Activated naive CD8-positive, alpha-beta T cell treated with anti-CD3 and anti-CD28 coated beads for 36 hours (primary cell): ENCODE results near the gene ATP1A1. TPM values are rescaled to one million over a fixed set of nuclear protein-coding genes. Genes with fewer than 3 reads are reported as not detected.
A peak's percentile ranks its signal among the peaks of the same experiment; 100 is the strongest.

ENCODE experiments used
- DNase-seq: peaks from one replicate; pipeline ENCODE4 v3.0.0; 2021
- H3K27ac Mint-ChIP-seq: one replicate; pipeline ENCODE4 v1.8.0; 2022; ENCODE audit warnings: mild to moderate bottlenecking, moderate library complexity, mixed read lengths
- H3K27me3 Mint-ChIP-seq: one replicate; pipeline ENCODE4 v1.8.0; 2022; ENCODE audit warnings: mild to moderate bottlenecking, mixed read lengths
- H3K36me3 Mint-ChIP-seq: one replicate; pipeline ENCODE4 v1.8.0; 2021; ENCODE audit warnings: mild to moderate bottlenecking, mixed read lengths
- H3K4me1 Mint-ChIP-seq: one replicate; pipeline ENCODE4 v1.8.0; 2021; ENCODE audit warnings: mixed read lengths
- H3K4me3 Mint-ChIP-seq: one replicate; pipeline ENCODE4 v1.8.0; 2022; ENCODE audit warnings: mild to moderate bottlenecking, moderate library complexity, mixed read lengths
- H3K9me3 Mint-ChIP-seq: one replicate; pipeline ENCODE4 v1.8.0; 2022; ENCODE audit warnings: mixed read lengths
- total RNA-seq, 2 experiments: library from RNA; stranded (reverse); gene quantifications; one replicate each; pipeline ENCODE4 v1.2.3, GENCODE V29; 2021

ATP1A1 gene
- 100 to 1,000 TPM; 234 to 243 TPM for total RNA-seq

GRCh38 chr1:116372651-116373430 is at the start of gene ATP1A1:
Gene ATP1A1 (plus strand): TSS chr1:116373244. CDS start chr1:116373512, 268 bp downstream.
- no peaks in the 10 kb centered on the region for H3K27me3 Mint-ChIP-seq
- H3K36me3 Mint-ChIP-seq: peaks cover 15% of the 10 kb centered on the region
- peak within 1 kb of the TSS; percentile 98 for H3K4me3 Mint-ChIP-seq
- peak within 1 kb of the TSS; percentile 93 for H3K27ac Mint-ChIP-seq
- peaks cover 33% of the 10 kb centered on the region for H3K4me1 Mint-ChIP-seq
- DNase-seq: peak; percentile 96
- H3K9me3 Mint-ChIP-seq: no peaks in the 10 kb centered on the region

- Mint-ChIP-seq H3K27me3 (no peaks in the 10 kb centered on the region), H3K9me3 (no peaks in the 10 kb centered on the region), H3K27ac (no peak overlapping the region), H3K4me1 (peaks cover 66% of the 10 kb centered on the region), H3K36me3 (no peaks in the 10 kb centered on the region), H3K4me3 (no peak overlapping the region)
- DNase-seq: no peak
These were observed 49.6 kb upstream of the ATP1A1 start for GRCh38 chr1:116323491-116323890.

- no peak overlapping the region for H3K4me3 Mint-ChIP-seq
- H3K9me3 Mint-ChIP-seq: no peaks in the 10 kb centered on the region
- DNase-seq: no peak
- H3K36me3 Mint-ChIP-seq: no peaks in the 10 kb centered on the region
- peaks cover 73% of the 10 kb centered on the region for H3K4me1 Mint-ChIP-seq
- no peaks in the 10 kb centered on the region for H3K27me3 Mint-ChIP-seq
- H3K27ac Mint-ChIP-seq: peak overlapping the region; percentile 22
These were observed 48.6 kb upstream of the ATP1A1 start for GRCh38 chr1:116324411-116324810.

- Mint-ChIP-seq H3K4me1 (peaks cover 77% of the 10 kb centered on the region), H3K36me3 (no peaks in the 10 kb centered on the region), H3K27ac (peak overlapping the region; percentile 22), H3K9me3 (no peaks in the 10 kb centered on the region), H3K4me3 (no peak overlapping the region), H3K27me3 (no peaks in the 10 kb centered on the region)
- no peak for DNase-seq
These were observed 47.9 kb upstream of the ATP1A1 start for GRCh38 chr1:116325104-116325503.

DNA sequence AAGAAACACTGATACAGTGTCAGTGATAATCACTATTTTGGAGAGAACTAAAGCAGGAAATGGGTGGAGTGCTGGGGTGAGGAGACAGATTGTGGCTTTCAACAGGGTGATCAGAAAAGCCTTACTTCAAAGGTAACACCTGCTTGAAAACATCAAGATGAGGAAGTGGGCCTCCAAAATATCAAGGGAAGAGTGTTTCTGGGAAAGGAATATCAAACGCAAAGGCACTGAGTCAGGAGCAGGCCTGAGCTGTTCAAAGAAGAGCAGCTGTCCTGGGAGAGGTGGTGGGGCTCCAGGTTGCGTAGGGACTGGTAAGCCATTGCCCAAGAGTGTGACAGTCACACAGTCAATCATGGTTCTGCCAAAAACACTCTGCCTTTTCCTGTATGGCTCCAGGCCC is 47.1 kb upstream of the ATP1A1 start:
- H3K36me3 Mint-ChIP-seq: no peaks in the 10 kb centered on the region
- H3K27ac Mint-ChIP-seq: peak overlapping the region; percentile 92
- peak overlapping the region; percentile 46 for H3K4me3 Mint-ChIP-seq
- H3K4me1 Mint-ChIP-seq: peaks cover 73% of the 10 kb centered on the region
- peak; percentile 13 for DNase-seq
- H3K9me3 Mint-ChIP-seq: no peaks in the 10 kb centered on the region
- no peaks in the 10 kb centered on the region for H3K27me3 Mint-ChIP-seq

DNA sequence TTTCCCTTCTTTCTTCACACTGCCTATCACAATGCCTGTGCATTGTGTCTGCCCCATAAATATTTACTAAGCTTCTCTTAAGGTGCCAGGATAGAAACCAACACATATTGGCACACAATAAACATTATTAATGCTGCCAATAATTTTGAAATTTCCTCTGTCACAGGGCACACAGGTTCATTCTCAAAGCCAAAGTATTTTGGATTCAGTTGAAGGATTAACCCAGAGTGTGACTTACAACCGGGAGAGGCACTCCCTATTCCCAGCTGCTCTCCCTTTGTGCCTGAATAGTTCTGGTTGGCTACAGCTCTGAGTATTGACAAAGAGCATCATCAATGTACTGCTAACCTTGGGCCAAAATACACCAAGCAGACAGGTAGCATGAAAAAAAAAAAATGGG is 46.6 kb upstream of the ATP1A1 start:
- H3K4me3 Mint-ChIP-seq: peak overlapping the region; percentile 46
- peak overlapping the region; percentile 92 for H3K27ac Mint-ChIP-seq
- no peak for DNase-seq
- H3K27me3 Mint-ChIP-seq: no peaks in the 10 kb centered on the region
- H3K4me1 Mint-ChIP-seq: peaks cover 68% of the 10 kb centered on the region
- H3K9me3 Mint-ChIP-seq: no peaks in the 10 kb centered on the region
- no peaks in the 10 kb centered on the region for H3K36me3 Mint-ChIP-seq

- Mint-ChIP-seq H3K27me3 (no peaks in the 10 kb centered on the region), H3K4me1 (peaks cover 56% of the 10 kb centered on the region), H3K36me3 (peaks cover 1% of the 10 kb centered on the region), H3K4me3 (no peak overlapping the region), H3K27ac (no peak overlapping the region), H3K9me3 (no peaks in the 10 kb centered on the region)
- no peak for DNase-seq
These were observed 44.4 kb upstream of the ATP1A1 start for GRCh38 chr1:116328671-116329070.

GRCh38 chr1:116329524-116330341 is 43.3 kb upstream of the ATP1A1 start:
- DNase-seq: no peak
- H3K36me3 Mint-ChIP-seq: peaks cover 1% of the 10 kb centered on the region
- peaks cover 53% of the 10 kb centered on the region for H3K4me1 Mint-ChIP-seq
- H3K27ac Mint-ChIP-seq: no peak overlapping the region
- H3K4me3 Mint-ChIP-seq: no peak overlapping the region
- H3K27me3 Mint-ChIP-seq: no peaks in the 10 kb centered on the region
- H3K9me3 Mint-ChIP-seq: no peaks in the 10 kb centered on the region

- Mint-ChIP-seq H3K27me3 (no peaks in the 10 kb centered on the region), H3K4me1 (peaks cover 52% of the 10 kb centered on the region), H3K27ac (no peak overlapping the region), H3K36me3 (peaks cover 1% of the 10 kb centered on the region), H3K4me3 (no peak overlapping the region), H3K9me3 (no peaks in the 10 kb centered on the region)
- no peak for DNase-seq
These were observed 42.7 kb upstream of the ATP1A1 start for GRCh38 chr1:116330342-116330652.

- DNase-seq: no peak
- H3K4me3 Mint-ChIP-seq: no peak overlapping the region
- H3K27me3 Mint-ChIP-seq: no peaks in the 10 kb centered on the region
- peaks cover 47% of the 10 kb centered on the region for H3K4me1 Mint-ChIP-seq
- H3K9me3 Mint-ChIP-seq: no peaks in the 10 kb centered on the region
- H3K27ac Mint-ChIP-seq: no peak overlapping the region
- peaks cover 1% of the 10 kb centered on the region for H3K36me3 Mint-ChIP-seq
These were observed 42.2 kb upstream of the ATP1A1 start for GRCh38 chr1:116330846-116331245.

DNA sequence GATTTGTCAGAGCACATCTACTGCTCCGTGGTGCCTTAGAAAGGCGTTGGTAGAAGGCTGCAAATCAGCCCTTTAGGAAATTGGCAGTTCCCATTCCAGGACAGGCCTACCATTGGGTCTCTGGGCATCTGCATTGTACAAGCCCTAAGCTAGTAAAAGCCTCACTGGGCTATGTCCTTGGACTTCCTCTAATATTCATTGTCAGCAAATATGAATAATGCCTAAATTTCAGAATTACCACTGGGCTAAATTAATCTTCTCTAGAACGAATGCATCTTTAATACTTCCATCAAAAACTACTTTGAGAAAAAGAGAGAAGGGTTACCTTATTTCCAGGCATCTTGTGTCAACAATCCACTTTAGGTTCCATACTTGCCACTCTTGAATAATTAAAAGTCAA is 41.5 kb upstream of the ATP1A1 start:
- Mint-ChIP-seq H3K9me3 (no peaks in the 10 kb centered on the region), H3K4me1 (peaks cover 43% of the 10 kb centered on the region), H3K36me3 (peaks cover 1% of the 10 kb centered on the region), H3K4me3 (no peak overlapping the region), H3K27ac (no peak overlapping the region), H3K27me3 (no peaks in the 10 kb centered on the region)
- no peak for DNase-seq

GRCh38 chr1:116332451-116332850 is 40.6 kb upstream of the ATP1A1 start:
- Mint-ChIP-seq H3K36me3 (peaks cover 1% of the 10 kb centered on the region), H3K4me3 (no peak overlapping the region), H3K27ac (no peak overlapping the region), H3K27me3 (no peaks in the 10 kb centered on the region), H3K9me3 (no peaks in the 10 kb centered on the region), H3K4me1 (peaks cover 38% of the 10 kb centered on the region)
- no peak for DNase-seq

- Mint-ChIP-seq H3K4me1 (peaks cover 31% of the 10 kb centered on the region), H3K4me3 (no peak overlapping the region), H3K36me3 (peaks cover 1% of the 10 kb centered on the region), H3K27ac (no peak overlapping the region), H3K27me3 (no peaks in the 10 kb centered on the region), H3K9me3 (no peaks in the 10 kb centered on the region)
- DNase-seq: no peak
These were observed 39.7 kb upstream of the ATP1A1 start for GRCh38 chr1:116333171-116334014.

DNA sequence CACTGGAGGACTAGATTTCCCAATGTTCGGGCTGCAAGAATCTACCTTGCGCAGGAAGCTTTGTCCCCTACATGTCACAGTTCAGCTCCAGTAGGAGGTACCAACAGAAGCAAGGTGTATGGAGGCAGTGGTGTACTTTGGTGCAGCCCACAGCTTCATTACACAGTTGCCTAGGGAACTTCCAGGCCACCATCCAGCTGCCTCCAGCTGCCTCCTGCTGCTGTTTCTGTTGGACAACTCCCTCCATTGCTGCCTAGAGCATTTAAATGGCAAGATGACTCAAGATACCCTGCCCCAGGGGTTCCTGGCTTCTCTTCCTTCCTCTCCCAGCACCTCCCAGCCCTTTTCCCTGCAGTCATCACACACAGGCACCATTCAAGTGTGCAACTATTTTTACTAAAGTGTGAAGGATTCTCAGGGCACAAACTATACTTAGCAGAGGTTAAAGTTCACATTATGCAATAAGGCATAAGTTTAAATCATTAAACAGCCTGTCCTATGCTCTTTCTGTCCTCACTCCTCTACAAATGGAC is 39.0 kb upstream of the ATP1A1 start:
- Mint-ChIP-seq H3K27ac (no peak overlapping the region), H3K36me3 (peaks cover 1% of the 10 kb centered on the region), H3K4me1 (peaks cover 28% of the 10 kb centered on the region)

More for the DNA sequence above, 39.0 kb upstream of the ATP1A1 start:
- no peak overlapping the region for H3K4me3 Mint-ChIP-seq
- H3K9me3 Mint-ChIP-seq: no peaks in the 10 kb centered on the region
- DNase-seq: no peak
- H3K27me3 Mint-ChIP-seq: no peaks in the 10 kb centered on the region
